GM13976 (cell line): ENCODE results near the gene CKLF.

Source experiments
- DNase-seq: peaks from one replicate; pipeline ENCODE4 v3.0.0; 2012; ENCODE audit warnings: low spot score
- in situ Hi-C: fragments of 300-500 bp; cut with MboI; formaldehyde crosslinking; loops from one replicate; pipeline ENCODE4 v1.12.0; 2022; ENCODE audit warnings: low sequenced_read_pairs, mixed read lengths, inconsistent platforms; ENCODE audit not compliant: unreplicated experiment
- TF ChIP-seq, protein P1 (sequence below): IDR thresholded peaks from 2 replicates; pipeline ENCODE4 v1.5.1; 2012; ENCODE audit warnings: borderline replicate concordance, mild to moderate bottlenecking; ENCODE audit not compliant: insufficient read depth; ENCODE audit errors: extremely low read depth, missing control alignments, control extremely low read depth

Gene CKLF

DNA sequence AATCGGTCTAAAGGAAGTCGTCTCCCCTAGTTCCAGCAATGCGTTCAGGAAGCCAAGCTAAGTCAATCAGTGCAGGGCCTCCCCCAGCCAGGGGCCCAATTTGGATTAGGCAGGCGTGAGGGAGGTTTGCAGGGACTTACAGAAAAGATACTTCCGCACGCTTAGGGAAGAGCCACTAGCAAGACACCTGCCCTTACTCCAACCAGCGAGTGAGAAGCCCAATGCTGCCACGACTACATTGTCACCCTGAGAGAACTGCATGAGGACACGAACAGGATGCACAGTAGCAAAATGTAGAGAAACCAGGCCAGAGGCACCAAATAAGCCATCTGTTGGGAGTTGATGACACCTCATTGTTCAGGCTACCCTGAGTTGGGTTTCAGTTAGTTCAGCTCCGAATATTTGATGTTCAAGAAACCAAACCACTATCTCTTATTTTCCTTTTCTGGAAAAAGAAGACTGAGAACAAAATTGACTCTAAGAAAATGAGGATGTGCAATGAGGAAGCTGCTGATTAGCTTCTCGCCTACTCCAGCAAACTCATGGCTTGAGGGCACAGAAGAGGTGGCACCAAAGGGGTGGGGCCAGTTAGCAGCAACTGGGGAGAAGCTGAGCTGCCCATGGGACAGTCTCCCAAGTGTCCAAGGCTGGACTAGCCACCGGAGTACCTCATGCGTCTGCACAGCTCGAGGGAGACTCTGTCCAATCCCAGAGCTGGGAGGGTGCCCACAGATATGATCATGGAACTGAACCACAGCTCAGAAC is 31.8 kb upstream of the CKLF start:
- in situ Hi-C loops: no loop called here
- TF ChIP-seq, protein P1, sequence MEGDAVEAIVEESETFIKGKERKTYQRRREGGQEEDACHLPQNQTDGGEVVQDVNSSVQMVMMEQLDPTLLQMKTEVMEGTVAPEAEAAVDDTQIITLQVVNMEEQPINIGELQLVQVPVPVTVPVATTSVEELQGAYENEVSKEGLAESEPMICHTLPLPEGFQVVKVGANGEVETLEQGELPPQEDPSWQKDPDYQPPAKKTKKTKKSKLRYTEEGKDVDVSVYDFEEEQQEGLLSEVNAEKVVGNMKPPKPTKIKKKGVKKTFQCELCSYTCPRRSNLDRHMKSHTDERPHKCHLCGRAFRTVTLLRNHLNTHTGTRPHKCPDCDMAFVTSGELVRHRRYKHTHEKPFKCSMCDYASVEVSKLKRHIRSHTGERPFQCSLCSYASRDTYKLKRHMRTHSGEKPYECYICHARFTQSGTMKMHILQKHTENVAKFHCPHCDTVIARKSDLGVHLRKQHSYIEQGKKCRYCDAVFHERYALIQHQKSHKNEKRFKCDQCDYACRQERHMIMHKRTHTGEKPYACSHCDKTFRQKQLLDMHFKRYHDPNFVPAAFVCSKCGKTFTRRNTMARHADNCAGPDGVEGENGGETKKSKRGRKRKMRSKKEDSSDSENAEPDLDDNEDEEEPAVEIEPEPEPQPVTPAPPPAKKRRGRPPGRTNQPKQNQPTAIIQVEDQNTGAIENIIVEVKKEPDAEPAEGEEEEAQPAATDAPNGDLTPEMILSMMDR: no peak
- DNase-seq: no peak

DNA sequence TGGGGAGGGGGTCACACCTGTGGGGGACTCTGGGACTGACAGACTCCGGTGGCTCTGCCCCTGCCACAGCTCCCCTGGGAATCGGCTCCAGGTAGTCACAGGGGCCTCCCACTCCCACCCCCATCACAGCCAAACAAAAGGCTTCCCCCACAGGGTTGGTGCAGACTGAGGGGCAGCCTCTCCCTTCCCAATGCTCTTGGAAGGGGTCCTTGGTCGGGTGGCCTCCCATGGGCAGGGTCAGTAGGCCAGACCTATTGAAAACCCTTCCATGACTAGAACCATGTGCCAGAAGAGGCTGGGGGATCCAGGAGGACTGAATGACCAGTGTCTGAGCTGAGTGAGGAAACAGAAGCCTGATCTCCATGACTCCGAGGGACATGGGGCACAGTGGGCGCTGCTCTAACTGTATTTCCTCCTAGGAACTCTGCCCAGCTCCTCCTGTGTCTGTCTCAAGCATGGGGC is 31.1 kb upstream of the CKLF start:
- no peak for DNase-seq
- TF ChIP-seq, protein P1: no peak
- in situ Hi-C loops: no loop called here

DNA sequence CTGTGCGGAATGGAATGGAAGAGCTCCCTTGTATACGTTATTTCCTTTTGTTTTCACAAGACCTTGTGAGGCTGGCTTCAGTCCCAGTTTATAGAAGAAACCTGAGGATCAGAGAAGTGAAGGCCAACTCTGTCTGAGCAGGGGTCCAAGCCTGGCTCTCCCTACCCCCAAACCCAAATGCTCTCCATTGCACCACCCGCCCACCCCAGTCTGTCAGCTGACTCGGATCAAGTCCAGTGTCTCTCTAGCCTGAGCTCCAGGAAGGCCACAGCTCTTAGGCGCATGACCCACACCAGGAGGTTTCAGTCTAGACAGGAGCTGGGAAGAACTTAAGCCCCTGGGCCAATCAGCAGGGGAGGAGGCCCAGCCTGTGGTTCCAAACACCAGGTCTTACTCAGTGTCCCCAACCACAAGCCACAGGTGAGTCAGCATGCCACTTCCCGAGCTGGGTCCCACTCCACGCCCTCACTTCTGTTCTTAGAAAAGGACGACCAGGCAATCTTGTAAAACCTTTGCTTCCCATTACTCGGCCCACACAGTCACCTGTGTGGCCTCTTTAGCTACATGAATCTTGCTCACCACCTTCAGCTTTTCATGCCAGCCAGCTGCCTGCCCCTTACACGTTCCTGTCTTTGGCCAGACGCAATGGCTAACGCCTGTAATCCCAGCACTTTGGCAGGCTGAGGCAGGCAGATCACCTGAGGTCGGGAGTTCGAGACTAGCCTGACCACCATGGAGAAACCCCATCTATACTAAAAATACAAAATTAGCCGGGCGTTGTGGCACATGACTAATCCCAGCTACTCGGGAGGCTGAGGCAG is 30.2 kb upstream of the CKLF start:
- in situ Hi-C loops: no loop called here
- DNase-seq: peak; percentile 66
- TF ChIP-seq, protein P1: no peak

DNA sequence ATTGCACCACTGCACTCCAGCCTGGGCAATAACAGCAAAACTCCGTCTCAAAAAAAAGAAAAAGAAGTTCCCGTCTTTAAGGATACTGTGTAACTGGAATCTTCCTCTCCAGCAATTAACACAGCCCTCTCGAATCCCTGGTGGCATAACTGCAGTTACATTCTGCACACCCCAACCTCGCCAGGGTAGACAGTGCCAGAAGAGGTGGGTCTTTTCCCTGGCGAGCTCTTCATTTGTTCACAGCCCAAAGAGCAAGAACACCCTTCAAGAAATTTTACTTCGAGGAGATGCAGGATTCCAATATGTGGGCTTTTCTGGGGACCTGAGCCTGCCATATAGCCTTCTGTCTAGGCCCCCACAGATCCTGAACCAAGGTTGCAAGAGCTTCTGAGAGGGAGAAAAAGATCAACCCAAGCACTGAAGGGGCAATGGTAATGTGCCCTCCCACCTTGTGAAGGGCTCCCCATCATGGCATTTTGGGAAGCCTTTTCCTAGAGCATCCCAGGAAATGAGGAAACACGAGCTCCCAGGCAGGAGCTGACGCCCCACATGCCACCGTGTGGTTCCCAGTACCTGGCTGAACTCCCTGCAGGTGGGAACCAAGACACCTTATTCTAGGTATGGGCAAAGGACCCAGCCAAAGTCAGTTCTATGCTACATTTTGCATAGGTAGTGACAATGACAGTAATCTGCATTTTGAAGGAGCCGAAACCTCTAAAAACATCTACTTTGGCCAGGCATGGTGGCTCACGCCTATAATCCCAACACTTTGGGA is 29.4 kb upstream of the CKLF start:
- no peak for DNase-seq
- in situ Hi-C loops: no loop called here
- TF ChIP-seq, protein P1: no peak

DNA sequence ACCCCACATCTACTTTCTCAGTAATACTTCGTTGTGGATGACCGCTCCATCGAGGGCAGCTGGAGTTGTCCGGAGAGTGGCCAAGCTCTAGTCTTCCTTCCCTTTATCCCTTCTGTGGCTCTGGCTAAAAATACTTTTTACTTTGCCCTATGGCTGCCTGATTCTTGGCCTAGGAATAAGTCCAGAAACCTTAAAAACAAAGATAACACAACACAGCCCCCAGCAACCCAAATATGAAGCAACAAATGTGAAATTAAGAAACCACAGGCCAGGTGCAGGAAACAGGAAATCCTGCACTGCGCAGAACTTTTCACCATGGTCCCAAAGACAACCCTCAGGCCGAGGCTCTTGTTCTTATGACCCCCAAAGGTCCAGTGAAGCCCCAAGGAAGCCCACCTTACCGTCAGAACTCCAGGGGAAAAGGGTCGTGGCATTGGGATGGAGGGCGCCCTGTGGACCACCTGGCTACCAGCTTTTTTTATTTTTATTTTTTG is 28.5 kb upstream of the CKLF start:
- TF ChIP-seq, protein P1: no peak
- in situ Hi-C loops: no loop called here
- peak; percentile 46 for DNase-seq

DNA sequence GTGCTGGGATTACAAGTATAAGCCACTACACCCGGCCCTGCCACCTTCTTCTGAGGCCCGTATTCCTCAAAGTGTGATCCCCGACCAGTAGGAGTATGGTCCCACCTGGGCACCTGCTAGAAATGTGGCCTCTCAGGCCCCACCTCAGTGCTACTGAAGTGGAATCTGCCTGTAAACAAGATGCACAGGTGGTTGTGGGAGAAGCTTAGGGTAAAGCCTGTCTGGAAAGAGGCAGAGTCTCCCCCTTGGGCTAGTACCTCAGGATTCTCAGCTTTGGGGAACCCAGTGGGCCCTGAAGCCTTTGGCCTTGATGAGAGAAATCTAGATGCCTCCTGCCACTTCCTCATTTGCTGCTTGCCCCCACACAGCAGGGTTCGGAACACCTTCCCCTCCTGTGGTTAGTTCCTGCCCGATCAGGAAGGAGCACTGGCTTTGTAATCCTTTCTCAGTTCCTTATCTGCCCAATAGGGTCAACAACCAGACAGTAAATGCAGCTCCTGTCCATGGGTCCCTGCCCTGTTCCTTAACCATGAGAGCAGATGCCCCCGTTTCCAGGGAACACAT is 27.7 kb upstream of the CKLF start:
- TF ChIP-seq, protein P1: no peak
- in situ Hi-C loops: no loop called here
- DNase-seq: peak; percentile 67
